Caki2 (cell line): ENCODE measurements around the gene SCUBE1. TPM values are rescaled to one million over a fixed set of nuclear protein-coding genes. Genes with fewer than 3 reads are reported as not detected.

Experiments used
- DNase-seq: peaks from one replicate; pipeline ENCODE4 v3.0.0-alpha.2; 2015; ENCODE audit warnings: low read depth
- in situ Hi-C: cut with HindIII; loops from 2 replicates; pipeline ENCODE4 v1.10.0; 2016; ENCODE audit warnings: low sequenced_read_pairs, low pct_unique_long_range_greater_than_20kb, mixed read lengths
- total RNA-seq: library from RNA; depleted of rRNA; stranded (reverse); fragments of >200 nt; shearing (Covaris generic); gene quantifications from 2 replicates; pipeline ENCODE4 v1.2.3, GENCODE V29; 2014; ENCODE audit warnings: low replicate concordance

The SCUBE1 gene
- total RNA-seq, 1 experiment from 2014 or later = 0.14 TPM

DNA sequence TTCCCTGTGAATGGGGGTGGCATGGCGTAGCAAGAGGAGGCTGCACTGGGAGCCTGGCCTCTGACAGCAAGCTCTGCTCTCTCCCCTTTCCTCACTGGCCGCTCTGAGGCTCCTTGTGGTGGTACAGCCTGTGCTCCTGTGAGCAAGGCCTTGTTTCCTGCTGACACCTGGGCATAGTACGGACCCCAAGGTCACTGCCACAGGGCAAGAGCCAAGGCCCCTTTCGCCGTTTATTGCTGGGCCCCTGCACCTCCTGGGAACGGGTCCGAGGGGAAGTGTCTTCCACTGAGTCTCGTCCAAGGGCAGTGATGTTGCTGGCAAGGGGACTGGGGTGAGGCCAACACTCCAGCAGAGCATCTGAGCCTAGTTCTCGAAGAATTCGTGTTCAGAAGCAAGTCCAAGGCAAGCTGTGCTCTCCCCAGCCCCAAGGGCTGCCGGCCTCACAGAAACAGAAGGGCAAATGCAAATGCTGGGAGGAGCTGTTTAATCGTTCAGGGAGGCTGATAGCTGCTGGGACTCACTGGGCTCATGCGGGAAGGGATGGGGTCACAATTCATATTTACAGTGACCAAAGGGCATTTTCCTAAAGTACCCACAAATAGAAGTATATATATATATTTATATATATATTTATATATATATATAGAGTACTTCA lies 140.3 kb downstream of the SCUBE1 start:
- in situ Hi-C loops = no loop called here
- no peak for DNase-seq

DNA sequence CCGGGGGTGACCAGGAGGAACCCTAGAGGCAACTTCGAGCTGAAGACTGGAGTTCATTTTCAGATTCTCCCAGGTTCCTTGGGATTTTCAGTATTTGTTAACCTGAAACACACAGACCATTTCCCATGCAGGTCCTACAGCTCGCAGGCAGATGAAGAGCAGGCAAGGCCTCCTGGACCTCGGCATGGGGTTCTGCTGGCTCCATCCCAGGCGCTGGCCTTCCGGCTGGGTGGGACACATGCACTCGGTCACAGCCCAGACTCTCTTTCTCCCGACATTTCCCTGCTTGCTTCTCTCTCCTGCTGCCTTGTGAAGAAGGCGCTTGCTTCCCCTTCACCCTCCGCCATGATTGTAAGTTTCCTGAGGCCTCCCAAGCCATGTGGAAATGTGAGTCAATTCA lies 140.8 kb downstream of the SCUBE1 start:
- no peak for DNase-seq

DNA sequence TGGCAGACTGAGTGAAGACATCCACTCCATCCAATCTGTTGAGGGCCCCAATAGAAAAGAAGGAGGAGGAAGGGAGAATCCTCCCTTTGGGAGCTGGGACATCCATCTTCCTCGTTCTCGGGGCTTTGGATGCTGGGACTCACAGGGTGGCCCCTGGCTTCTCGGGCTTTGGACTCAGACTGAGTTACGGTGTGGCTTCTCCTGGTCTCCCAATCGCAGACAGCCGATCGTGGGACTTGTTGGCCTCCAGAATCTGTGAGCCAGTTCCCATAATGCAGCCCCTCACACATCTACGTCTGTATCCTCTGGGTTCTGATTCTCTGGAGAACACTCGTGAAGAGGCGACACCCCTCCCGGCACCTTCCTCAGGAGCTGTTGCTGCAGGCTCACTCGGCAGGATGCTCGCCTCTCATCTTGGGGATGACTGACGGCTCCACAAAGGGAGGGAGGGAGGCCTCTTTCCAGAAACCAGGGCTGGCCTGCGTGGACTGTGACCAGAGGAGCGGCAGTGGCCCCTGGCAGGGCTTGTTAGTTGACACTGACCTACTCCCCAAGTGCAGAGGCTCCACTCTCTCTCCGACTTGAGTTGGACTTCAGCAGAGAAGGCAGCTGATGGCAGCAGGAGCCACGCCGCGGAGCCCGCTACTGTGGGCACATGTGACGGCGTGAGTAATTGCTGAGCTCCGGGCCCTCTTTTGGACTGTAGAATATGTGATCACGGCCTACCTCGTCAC lies 141.5 kb downstream of the SCUBE1 start:
- in situ Hi-C loops = no loop called here
- DNase-seq = no peak

More for the DNA sequence above, 140.8 kb downstream of the SCUBE1 start:
- in situ Hi-C loops = no loop called here

DNA sequence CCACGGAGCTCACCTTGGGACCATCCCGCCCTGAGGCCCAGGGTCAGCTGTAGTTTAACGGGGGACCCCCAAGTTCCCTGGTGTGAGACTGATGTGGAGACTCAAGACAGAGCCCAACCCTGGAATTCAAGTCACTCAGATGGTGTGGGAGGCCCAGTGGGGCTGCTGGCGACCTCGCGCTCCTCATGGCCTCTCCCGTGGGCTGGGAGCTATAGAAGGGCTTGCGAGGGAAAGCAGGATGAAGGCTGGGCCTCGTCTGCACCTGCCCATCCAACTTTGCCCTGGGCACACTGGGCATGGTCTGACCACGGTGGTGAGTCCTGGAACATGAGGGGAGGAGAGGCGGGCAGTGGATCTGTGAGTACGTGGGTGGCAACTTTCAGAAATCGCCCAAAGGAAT lies 142.6 kb downstream of the SCUBE1 start:
- no peak for DNase-seq
- in situ Hi-C loops = no loop called here

DNA sequence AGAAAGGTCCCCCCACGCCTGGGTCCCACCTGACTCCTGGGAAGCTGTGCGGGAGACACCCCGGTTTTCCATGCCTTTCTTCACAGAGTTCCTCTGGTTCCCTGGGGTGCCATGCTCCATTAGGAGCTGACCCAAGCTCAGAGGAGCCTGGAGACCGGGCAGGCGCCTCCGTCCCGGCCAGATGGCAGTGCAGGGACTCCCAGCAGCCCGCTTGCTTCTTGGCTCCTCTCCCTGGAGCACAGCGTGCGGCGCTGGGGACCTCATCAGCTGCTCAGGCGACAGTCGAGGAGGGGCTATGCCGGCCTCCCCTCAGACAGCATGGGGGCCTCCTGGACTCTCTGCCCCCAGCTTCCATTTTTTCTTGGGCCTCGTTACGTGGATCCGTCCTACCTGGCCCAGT lies 143.1 kb downstream of the SCUBE1 start:
- in situ Hi-C loops = no loop called here
- no peak for DNase-seq

DNA sequence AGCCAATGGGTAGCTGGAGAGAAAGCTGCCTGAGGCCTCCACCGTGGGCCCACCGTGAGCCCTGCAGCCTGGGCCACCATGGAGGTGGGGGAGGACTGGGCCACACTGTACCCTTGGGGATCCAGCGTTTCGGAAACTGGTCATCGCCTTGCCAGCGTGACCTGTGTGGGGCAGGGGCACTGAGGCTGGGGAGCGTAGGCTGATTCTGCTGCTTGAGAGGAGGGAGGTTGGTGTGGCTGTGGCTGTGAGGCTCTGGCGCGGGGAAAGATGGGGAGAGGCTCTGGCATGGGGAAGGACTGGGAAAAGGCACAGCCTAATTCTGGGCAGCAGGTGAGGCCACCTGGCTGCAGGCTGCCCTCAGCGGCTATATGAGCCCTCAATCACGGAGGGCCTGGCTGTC lies 143.6 kb downstream of the SCUBE1 start:
- in situ Hi-C loops = no loop called here
- no peak for DNase-seq

DNA sequence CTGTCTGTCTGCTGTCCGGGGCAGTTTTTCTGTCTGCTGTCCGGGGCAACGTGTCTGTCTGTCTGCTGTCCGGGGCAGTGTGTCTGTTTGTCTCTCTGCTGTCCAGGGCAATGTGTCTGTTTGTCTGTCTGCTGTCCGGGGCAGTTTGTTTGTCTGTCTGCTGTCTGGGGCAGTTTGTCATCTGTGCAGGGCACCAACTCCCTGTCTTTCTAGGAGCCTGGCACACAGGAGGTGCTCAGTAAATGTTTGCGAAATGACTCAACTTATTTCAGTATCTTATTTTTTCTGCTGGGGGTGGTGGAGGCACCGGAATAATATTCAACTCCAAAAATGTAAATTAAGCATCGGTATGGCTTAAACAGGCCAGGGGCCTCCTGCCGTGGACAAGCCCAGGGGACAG lies 144.2 kb downstream of the SCUBE1 start:
- in situ Hi-C loops = no loop called here
- no peak for DNase-seq

DNA sequence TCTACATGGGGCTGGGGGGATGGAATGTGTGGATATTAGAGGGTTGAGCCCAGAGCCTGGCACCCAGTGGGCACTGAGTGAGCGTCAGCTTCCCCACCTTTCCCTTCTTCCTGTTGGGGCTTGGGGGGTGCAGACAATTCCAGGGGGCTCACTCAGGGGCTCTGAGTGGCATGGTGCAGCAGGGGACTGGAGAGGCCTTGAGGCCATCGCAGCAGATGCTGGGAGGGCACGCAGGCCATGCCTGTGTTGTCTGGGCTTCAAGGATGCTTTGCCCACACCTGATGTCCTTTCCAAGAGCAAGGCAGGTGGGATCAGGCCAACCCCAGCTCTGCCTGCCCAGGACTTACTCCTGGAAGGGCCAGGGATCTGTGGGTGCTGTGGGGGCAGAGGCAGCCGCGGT lies 145.0 kb downstream of the SCUBE1 start:
- DNase-seq = no peak
- in situ Hi-C loops = no loop called here

DNA sequence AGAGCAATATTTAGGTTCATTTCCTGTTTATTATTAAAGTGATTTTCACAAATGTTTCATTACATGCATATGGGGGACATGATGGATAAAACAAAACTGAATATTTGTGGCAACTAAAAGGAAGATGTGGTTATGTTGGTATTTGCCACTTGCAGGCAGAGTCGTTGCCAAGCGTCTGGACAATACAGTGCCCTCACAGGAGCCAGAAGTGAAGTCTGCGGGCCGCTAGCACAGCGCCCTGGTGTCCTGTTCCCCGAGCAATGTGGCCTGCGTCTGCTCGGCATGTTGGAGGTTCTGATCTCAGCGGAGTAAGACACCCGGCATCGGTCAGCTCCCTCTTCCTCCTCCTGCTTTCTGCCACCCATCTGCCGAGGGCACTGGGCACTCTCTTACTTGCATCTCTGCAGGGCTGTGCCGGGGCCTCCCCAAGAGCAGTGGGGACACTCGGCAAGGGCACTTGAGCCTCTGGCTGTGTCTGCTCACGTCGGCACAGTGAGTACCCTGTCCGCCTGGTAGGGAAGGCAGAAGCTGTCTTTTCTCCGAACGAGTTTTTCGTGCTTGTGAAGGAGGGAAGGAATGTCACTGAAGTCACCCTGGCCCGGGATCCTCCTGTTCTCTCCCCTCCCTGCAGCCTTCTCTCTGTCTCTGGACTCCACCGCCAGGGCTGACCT lies 145.8 kb downstream of the SCUBE1 start:
- DNase-seq = no peak
- in situ Hi-C loops = no loop called here

DNA sequence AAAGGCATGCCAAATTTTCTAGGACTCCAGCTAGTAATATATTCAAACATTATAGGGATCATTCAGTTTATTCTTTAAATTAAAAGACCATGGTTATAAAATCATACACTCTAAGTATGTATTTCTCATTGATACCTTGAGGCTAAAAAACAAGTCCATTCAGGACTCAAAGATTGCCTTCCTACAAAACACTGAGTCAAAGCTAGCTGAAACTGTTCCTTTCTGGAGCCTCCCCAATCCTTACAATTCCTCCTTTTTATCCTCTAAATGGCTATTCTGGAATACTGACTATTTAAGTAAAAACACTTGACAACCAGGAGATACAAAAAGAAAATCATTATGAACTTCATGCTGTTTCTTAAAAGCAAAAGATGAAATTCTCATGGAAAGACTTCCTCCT lies 151.3 kb downstream of the SCUBE1 start:
- in situ Hi-C loops = no loop called here
- no peak for DNase-seq

DNA sequence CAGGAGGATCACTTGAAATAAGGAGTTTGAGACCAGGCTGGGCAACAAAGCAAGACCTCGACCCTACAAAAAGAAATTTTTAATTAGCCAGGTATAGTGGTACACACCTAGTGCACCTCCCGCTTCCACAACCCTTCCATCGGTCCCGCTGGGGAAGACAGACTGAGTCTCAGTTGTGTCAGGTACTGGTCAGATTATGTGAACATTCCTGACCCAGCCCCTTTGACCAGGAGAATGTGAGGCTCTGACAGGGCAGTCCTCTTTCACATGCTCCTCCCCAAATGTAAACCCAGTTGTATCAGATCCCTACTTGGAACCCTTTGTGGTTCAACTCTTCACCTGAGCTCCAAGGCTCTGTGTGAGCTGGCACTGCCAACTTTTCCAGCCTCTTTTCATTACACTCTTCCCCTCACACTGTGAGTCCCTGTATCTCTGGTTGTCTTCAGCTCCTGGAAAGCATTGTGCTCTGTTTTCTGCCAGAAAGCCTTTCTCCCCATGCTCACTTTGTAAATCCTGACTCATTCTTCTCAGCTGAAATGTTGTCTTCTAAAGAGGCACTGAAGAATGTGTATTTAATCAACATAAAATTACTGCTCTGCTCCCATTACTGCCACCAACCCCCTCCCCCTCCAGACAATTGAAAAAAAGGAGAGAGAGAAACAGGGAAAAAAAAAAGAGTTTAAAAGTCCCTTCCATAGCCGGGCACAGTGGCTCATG lies 154.2 kb downstream of the SCUBE1 start:
- DNase-seq = no peak

DNA sequence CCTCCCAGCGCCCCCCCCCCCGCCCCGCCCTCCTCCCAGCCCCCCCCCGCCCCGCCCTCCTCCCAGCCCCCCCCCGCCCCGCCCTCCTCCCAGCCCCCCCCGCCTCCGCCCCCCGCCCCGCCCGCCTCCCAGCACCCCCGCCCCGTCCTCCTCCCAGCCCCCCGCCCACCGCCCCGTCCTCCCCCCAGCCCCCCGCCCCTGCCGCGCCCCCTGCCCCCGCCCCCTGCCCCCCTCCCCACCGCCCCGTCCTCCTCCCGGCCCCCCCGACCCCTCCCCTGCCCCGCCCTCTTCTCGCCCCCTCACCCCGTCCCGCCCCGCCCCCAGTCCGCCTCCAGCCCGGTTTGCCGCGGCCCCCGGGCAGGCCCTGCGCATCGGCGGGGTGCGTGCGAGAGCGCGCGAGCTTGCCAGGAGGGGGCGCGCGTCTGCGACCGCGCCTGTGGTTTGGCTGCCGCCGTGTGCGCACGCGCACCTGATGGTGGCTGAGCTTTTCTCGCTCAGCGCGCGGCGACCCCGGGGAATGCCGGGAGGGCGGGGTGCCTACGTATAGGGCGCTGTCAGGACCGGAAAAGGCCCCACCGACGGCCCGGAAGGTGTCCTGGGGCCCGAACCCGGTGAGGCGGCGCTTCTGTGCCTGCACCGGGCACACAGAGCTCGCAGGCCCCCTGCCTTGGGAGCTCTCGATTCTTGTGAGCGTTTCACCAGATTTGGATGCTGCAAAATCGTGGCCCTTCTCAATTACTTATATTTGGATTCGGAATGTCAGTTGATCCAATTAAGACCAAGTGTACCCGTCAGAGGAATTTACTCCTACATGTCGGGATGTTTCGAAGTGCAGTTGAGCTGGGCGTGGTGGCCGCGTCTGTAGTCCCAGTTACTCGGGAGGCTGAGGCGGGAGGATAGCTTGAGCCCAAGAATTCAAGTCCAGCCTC lies 155.7 kb downstream of the SCUBE1 start:
- DNase-seq = peak; percentile 98
- in situ Hi-C loops = no loop called here

More for the DNA sequence above, 154.2 kb downstream of the SCUBE1 start:
- in situ Hi-C loops = no loop called here

DNA sequence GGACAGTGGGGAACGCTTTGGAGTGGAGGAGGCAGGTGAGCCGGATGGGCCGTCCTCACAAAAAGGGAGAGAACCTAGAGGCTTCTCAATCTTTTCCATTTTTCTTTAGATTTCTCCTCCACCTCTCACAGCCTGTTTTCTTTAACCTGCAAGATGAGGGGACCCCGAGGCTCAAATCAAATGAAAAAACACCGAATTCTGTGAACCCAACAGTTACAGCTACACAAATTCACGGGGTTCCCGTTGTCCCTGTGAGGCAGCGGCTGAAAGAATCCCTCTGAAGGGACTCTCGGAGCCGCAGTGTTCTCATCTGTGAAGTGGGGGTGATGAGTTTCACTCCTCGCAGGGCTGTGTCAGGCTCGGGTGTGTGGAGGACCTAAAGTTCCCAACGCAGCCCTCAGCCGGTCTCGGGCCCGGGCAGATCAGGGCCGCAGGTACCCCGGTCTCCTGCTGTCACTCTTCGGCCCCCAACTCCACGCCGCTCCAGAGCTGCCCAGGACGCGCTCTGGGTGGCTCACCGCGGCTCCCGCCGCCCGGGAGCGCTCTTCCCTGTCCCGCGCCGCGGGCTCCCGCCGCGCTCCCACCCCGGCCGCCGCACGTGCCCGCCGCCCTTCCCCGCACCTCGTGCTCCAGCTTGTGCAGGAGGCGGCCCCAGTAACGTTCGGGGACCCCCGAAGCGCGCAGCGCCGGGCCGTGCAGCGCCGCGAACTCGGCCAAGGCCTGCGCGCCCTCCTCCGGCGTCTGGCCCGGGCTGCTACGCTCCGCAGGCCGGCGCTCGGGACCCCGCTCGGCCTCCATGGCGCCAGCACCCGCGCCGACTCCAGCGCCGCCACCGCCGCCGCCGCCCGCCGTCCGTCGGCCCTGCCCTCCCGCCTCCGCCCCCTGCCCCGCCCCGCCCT lies 156.7 kb downstream of the SCUBE1 start, which contains the start of gene TTLL12:
TSS of gene TTLL12 (minus strand) at position 863 of the 899 bp plus-strand sequence. CDS start at position 798, 65 bp downstream.
- DNase-seq = peak; percentile 58
- in situ Hi-C loops = no loop called here

DNA sequence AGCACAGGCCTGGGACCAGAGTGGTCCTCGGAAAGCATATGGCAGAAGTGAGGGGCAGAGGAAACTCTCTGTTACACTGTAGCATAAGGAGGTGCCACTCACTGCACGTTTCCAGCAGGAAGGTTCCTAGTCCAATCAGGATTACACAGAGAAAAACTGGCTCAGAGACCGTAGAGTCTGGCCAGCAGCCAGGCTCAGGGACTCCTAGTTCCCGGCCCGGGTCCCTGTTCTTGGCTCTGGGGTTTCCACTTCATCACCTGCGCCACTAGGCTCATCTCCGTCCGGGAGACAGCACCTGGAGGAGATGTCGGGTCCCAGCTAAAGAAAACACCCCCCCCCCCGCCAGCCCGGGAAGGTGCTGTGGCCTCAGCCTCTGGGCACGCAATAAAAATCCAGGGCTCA lies 157.3 kb downstream of the SCUBE1 start:
- DNase-seq = peak; percentile 22

DNA sequence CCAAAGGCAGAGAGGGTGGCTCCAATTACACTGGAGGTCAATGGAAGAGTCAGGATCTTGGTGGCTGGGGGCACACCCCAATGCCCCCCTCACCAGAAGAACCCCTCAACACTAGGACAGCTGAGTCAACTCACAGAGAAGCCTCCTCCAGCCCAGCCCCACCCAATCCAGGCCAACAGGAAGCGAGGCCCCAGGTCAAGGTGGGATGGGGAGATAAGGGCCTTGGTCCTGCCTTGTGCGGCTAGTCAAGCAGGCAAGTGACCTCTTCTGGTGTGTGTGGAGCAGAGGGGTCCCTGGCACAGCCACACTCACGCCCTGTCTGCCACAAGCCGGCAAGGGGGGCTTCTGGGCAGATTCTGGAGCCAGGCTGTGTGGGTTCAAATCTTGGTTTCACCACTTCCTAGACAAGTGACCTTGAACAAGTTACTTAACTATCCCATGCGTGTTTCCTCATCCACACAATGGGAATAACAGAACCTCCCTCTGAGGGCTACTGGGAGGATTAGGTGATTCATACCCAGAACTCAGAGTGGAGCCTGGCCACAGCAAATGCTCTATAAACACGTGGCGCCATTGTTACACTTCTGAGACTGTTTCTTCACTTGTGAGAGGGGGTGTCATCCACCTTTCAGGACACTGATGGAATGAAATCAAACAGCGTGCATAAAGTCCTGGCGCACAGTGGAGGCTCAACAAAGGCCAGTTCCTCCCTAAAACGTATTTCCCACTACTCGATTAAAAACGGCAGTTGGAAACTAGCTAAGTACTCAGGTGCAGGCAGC lies 159.5 kb downstream of the SCUBE1 start:
- no peak for DNase-seq
- in situ Hi-C loops = no loop called here

More for the DNA sequence above, 157.3 kb downstream of the SCUBE1 start:
- in situ Hi-C loops = no loop called here

DNA sequence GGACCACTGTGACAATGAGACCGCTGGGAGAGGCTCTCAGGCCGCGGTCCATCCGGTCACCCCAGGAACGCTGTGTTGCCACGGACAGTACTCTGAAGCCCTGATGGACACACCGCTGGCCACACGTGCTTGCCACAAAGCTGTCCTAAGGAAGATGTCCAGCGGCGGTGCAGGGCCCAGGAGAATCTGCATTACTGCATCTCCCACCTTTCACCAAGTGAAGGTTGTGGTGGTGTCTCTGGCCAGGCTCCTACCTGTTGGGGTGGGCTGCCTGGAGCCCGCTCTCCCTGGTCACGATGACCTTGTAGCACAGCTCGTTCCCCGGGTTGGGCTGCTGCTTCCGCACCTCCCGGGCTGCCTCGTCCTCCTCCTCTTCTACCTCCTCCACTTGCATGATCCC lies 160.4 kb downstream of the SCUBE1 start:
- no peak for DNase-seq
- in situ Hi-C loops = no loop called here
